ACHN (cell line): ENCODE measurements around the gene SERPINA5.

Experiments
- DNase-seq: peaks from one replicate; pipeline ENCODE4 v3.0.0-alpha.2; 2015
- in situ Hi-C: cut with HindIII; loops from 2 replicates; pipeline ENCODE4 v1.10.0; 2017; ENCODE audit warnings: low sequenced_read_pairs, low pct_ligation_motif_present, low pct_unique_long_range_greater_than_20kb

Gene SERPINA5

GRCh38 chr14:94581127-94581999 is at the start of gene SERPINA5:
Gene SERPINA5, plus strand, starts transcription at chr14:94581426. Its CDS starts 5,937 bp downstream, at chr14:94587363.
- DNase-seq, result no peak
- in situ Hi-C loops, result no loop called here

- in situ Hi-C loops, result no loop called here
- DNase-seq, result no peak
Observed at GRCh38 chr14:94532447-94532846, 48.8 kb upstream of the SERPINA5 start.

GRCh38 chr14:94535506-94535905 is 45.7 kb upstream of the SERPINA5 start:
- no peak for DNase-seq
- in situ Hi-C loops, result no loop called here

- in situ Hi-C loops, result no loop called here
- DNase-seq, result peak; percentile 18
Observed at GRCh38 chr14:94536836-94537235, 44.4 kb upstream of the SERPINA5 start.

- in situ Hi-C loops, result no loop called here
- no peak for DNase-seq
Observed at GRCh38 chr14:94538070-94538740, 43.0 kb upstream of the SERPINA5 start.

- DNase-seq, result no peak
- in situ Hi-C loops, result no loop called here
Observed at GRCh38 chr14:94539181-94539580, 42.0 kb upstream of the SERPINA5 start.

GRCh38 chr14:94540031-94540794 is 41.0 kb upstream of the SERPINA5 start:
- in situ Hi-C loops, result no loop called here
- no peak for DNase-seq

- in situ Hi-C loops, result no loop called here
- no peak for DNase-seq
Observed at GRCh38 chr14:94541234-94541975, 39.8 kb upstream of the SERPINA5 start.

GRCh38 chr14:94542111-94542810 is 39.0 kb upstream of the SERPINA5 start:
- in situ Hi-C loops, result no loop called here
- no peak for DNase-seq

- DNase-seq, result no peak
- in situ Hi-C loops, result no loop called here
Observed at GRCh38 chr14:94542811-94543440, 38.3 kb upstream of the SERPINA5 start.

GRCh38 chr14:94543449-94544124 is 37.6 kb upstream of the SERPINA5 start:
- DNase-seq, result no peak
- in situ Hi-C loops, result no loop called here

- DNase-seq, result no peak
- in situ Hi-C loops, result no loop called here
Observed at GRCh38 chr14:94544726-94545125, 36.5 kb upstream of the SERPINA5 start.

- in situ Hi-C loops, result no loop called here
- DNase-seq, result no peak
Observed at GRCh38 chr14:94545131-94545841, 35.9 kb upstream of the SERPINA5 start.

- in situ Hi-C loops, result no loop called here
- no peak for DNase-seq
Observed at GRCh38 chr14:94547151-94547680, 34.0 kb upstream of the SERPINA5 start.

- in situ Hi-C loops, result no loop called here
Observed at GRCh38 chr14:94547726-94548125, 33.5 kb upstream of the SERPINA5 start.

More at GRCh38 chr14:94547726-94548125, 33.5 kb upstream of the SERPINA5 start:
- DNase-seq, result no peak
